Spleen (tissue), 11 donors: ENCODE measurements around the gene ZFYVE28. TPM values are rescaled to one million over a fixed set of nuclear protein-coding genes. Genes with fewer than 3 reads are reported as not detected.

Source experiments
- DNase-seq: peaks from one replicate; pipeline ENCODE4 v3.0.0-alpha.2; 2020
- H3K27ac ChIP-seq, 8 donors: fragments of 200-600 bp; sonication (generic) in 7 of 8; 1 replicate in 4 of 8; 2 replicates in 4 of 8; pipeline versions ENCODE4 v1.5.0 to v1.8.0; 2016 to 2021; ENCODE audit warnings: inconsistent platforms in 4 of 8, mild to moderate bottlenecking in 4 of 8, moderate library complexity in 1 of 8
- H3K27me3 ChIP-seq, 7 donors: fragments of 200-600 bp; sonication (generic) in 6 of 7; replicated peaks in 1 of 7; 1 replicate in 4 of 7; 2 replicates in 3 of 7; pipeline versions ENCODE4 v1.5.0 to v1.8.0; 2016 to 2021; ENCODE audit warnings: inconsistent platforms in 3 of 7, mild to moderate bottlenecking in 1 of 7
- H3K36me3 ChIP-seq, 6 donors: fragments of 200-600 bp; sonication (generic) in 5 of 6; 1 replicate in 4 of 6; 2 replicates in 2 of 6; pipeline versions ENCODE4 v1.5.0 to v1.8.0; 2016 to 2021; ENCODE audit warnings: inconsistent platforms in 2 of 6
- H3K4me1 ChIP-seq, 6 donors: fragments of 200-600 bp; sonication (generic) in 5 of 6; 1 replicate in 3 of 6; 2 replicates in 3 of 6; pipeline versions ENCODE4 v1.5.0 to v1.8.0; 2016 to 2021; ENCODE audit warnings: inconsistent platforms in 3 of 6
- H3K4me3 ChIP-seq, 8 donors: fragments of 200-600 bp; sonication (generic) in 7 of 8; 1 replicate in 4 of 8; 2 replicates in 4 of 8; pipeline versions ENCODE4 v1.5.0 to v1.8.0; 2016 to 2021; ENCODE audit warnings: inconsistent platforms in 4 of 8, mild to moderate bottlenecking in 4 of 8, moderate library complexity in 2 of 8
- H3K9me3 ChIP-seq, 8 donors: fragments of 200-600 bp; sonication (generic) in 7 of 8; 1 replicate in 4 of 8; 2 replicates in 4 of 8; pipeline versions ENCODE4 v1.5.0 to v1.8.0; 2016 to 2021; ENCODE audit warnings: inconsistent platforms in 4 of 8
- CTCF ChIP-seq, 11 experiments: fragments of 200-600 bp in 7 of 11; fragments of 450-650 bp in 4 of 11; sonication (generic) in 4 of 11; IDR thresholded peaks in 8 of 11; conservative IDR thresholded peaks in 3 of 11; 1 replicate in 7 of 11; 2 replicates in 4 of 11; pipeline versions ENCODE4 v1.4.0 to v1.8.0; 2016 to 2021; ENCODE audit warnings: antibody characterized with exemption in 11 of 11, inconsistent platforms in 4 of 11, mild to moderate bottlenecking in 1 of 11
- POLR2A ChIP-seq, 3 donors: fragments of 450-650 bp; IDR thresholded peaks; one replicate each; pipeline ENCODE4 v1.5.1; 2017; ENCODE audit warnings: antibody characterized with exemption in 3 of 3, mild to moderate bottlenecking in 1 of 3
- POLR2AphosphoS5 ChIP-seq, 3 donors: sonication (generic); formaldehyde crosslinking; IDR thresholded peaks; one replicate each; pipeline ENCODE4 v1.5.1; 2017; ENCODE audit warnings: antibody characterized with exemption in 3 of 3
- WGBS, 5 donors: extraction: QIAGEN DNeasy Blood & Tissue Kit in 3 of 5; methylation state at CpG; one replicate each; pipeline versions ENCODE4 v1.1.5 to v1.1.7; 2013 to 2018; 5-methylcytosine and 5-hydroxymethylcytosine counted together
- intact Hi-C: fragments of 100-400 bp; cut with DNase I; formaldehyde crosslinking; loops from one replicate; pipeline ENCODE4 v1.15.0; 2023; ENCODE audit warnings: low total_unique reads
- polyA plus RNA-seq, 3 donors: library from polyadenylated mRNA; stranded (reverse); fragments of 200-250 nt; gene quantifications; one replicate each; pipeline ENCODE4 v1.2.1, GENCODE V29; 2013
- total RNA-seq, 7 donors: library from RNA; depleted of rRNA in 3 of 7; stranded (reverse); fragments of >200 nt in 3 of 7; fragmentation: NEBNext Ultra II Directional in 4 of 7; extraction: Animal tissue kit (Norgen Biotek cat#: 25700) in 4 of 7; gene quantifications; one replicate each; pipeline versions ENCODE4 v1.1.0 to v1.2.1, GENCODE V29; 2016 to 2021
- donor health status: healthy with polysubstance abuse.
- donor health status: DM: no; HTN: no; CAD: no; lungs with moderate emphysema.
- donor health status: DM: no; HTN: no; CAD: no.
- donor health status: Bipolar disorder and iron deficiency.
- donor health status: healthy.
- donor health status: DM: no; HTN: no; CAD: no.
- donor health status: DM: yes; HTN: yes; CAD: no.

ZFYVE28 gene
- total and polyA plus RNA-seq, 10 donors, result 2.7 to 31.3 (median 12.6) TPM

DNA sequence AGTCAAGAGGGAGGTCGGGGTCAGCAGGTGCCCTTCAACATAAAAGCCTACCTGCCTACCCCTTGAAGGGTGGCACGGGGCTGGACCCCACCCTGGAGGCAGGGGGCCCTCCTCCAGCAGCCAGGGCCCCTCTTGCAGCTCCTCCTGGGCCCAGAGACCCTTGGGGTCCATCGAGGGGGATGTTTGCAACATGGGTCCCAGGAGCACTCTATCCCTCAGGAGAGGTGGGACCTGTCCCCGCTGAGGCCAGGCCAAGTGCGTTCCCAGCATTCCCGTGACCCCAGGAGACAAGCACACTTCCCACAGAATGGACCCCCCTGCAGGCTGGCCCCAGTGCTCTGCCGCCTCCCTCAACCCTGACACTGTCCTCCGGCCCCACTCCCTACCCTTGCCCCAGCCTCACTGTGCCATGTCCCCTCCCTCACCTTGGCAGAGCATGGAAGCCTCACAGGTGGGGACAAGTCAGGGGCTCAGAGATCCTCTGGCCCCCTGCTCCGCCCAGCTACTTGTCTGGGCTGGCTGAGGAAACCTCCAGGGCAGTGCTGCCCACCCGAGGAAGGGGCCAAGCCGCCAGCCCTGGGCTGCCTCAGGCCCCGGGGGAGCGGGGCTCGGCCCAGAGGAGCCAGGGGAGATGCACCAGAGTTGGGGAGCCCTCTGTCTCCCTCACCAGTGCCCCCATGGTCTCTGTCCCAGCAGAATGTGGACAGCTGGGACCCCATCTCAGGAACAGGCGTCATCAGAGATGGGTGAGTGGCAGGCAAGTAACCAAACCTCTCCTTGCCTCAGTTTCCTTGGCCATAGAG is 158.7 kb downstream of the ZFYVE28 start:
- H3K27ac ChIP-seq, result peak overlapping the region; percentile 47 to 99 (median 98)
- no peaks in the 10 kb centered on the region for H3K27me3 ChIP-seq
- intact Hi-C loops, result loop anchor here (10.0 kb wide), 1 partner anchor 155 kb away; the partner anchor contains the start of genes CFAP99 and ZFYVE28
- no peaks in the 10 kb centered on the region for H3K9me3 ChIP-seq
- peaks cover 51 to 86% (median 81%) of the 10 kb centered on the region in 6 donors for H3K4me1 ChIP-seq
- 70 to 93% (median 84%) methylated on average over 8 to 15 of the region's 15 CpGs for WGBS, 5 donors
- peaks cover 0 to 56% (median 22%) of the 10 kb centered on the region in 6 donors for H3K36me3 ChIP-seq
- DNase-seq, result peak; percentile 78
- TF ChIP-seq POLR2AphosphoS5 (IDR thresholded peaks at IDR 0.05) (no peak), POLR2A (IDR thresholded peaks at IDR 0.05) (no peak), CTCF (IDR thresholded peaks at IDR 0.05 in 8 of 11, conservative IDR thresholded peaks at IDR 0.05 in 3 of 11) (no peak)
- H3K4me3 ChIP-seq, result peak overlapping the region in 7 of 8 donors; percentile 93 to 99 (median 98)

- no peaks in the 10 kb centered on the region for H3K9me3 ChIP-seq
- peak overlapping the region; percentile 11 to 99 (median 98) for H3K27ac ChIP-seq
- intact Hi-C loops, result no loop called here
- no peaks in the 10 kb centered on the region for H3K27me3 ChIP-seq
- TF ChIP-seq POLR2AphosphoS5 (IDR thresholded peaks at IDR 0.05) (peak in 1 of 3 donors; percentile 4), POLR2A (IDR thresholded peaks at IDR 0.05) (no peak), CTCF (IDR thresholded peaks at IDR 0.05 in 8 of 11, conservative IDR thresholded peaks at IDR 0.05 in 3 of 11) (no peak)
- peaks cover 51 to 87% (median 84%) of the 10 kb centered on the region in 6 donors for H3K4me1 ChIP-seq
- peaks cover 0 to 62% (median 26%) of the 10 kb centered on the region in 6 donors for H3K36me3 ChIP-seq
- 75 to 84% (median 82%) methylated on average over 8 to 13 of the region's 13 CpGs for WGBS, 5 donors
- peak overlapping the region in 4 of 8 donors; percentile 96 to 99 (median 98) for H3K4me3 ChIP-seq
- no peak for DNase-seq
Measured at GRCh38 chr4:2259036-2259540, 159.4 kb downstream of the ZFYVE28 start.

DNA sequence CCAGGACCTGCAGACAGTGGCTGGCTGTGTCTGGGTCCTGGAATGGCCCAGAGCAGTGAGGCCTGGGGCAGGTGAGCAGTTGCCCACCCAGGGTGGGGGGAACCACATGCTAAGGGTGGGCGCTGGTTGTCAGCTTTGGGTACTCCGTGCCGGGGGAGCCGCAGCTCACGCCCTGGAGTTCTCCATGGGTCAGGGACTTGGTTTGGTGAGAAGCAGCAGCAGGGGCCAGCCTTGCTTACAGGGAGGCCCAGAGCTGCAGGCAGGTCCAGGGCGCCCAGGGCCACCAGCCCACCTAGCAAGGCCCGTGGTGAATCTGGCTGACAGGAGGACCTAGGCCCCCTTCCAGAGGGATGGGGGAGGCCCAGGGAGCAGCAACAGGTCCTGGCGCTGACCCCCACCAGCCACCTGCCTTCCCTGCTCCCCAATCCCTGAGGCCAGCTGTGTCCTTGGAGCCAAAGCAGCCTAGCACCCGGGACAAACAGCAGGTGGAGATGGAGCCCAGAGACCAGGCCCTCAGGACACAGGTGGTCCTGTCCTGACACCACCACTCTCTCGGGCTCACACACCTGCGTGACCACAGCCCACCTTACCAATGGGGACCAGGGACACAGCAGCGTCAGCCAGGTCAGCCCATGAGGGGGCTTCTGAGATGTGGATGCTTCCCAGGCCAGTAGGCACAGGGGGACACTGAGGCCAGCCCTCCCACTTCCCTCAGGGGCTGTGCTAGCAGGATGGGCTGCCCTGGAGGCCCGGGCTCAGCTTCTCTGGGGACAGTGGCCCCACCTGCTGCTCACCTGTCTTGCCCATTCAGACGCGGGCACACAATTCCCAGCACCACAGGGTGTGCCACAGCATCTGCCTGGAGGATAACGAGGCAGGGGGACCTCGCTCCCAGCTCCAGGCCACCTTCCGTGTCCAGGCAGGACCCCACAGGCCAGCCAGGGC is 160.1 kb downstream of the ZFYVE28 start:
- no peaks in the 10 kb centered on the region for H3K27me3 ChIP-seq
- intact Hi-C loops, result no loop called here
- 81 to 92% (median 89%) methylated on average over 12 to 18 of the region's 18 CpGs for WGBS, 5 donors
- peaks cover 48 to 87% (median 80%) of the 10 kb centered on the region in 6 donors for H3K4me1 ChIP-seq
- TF ChIP-seq POLR2AphosphoS5 (IDR thresholded peaks at IDR 0.05) (peak in 1 of 3 donors; percentile 35), POLR2A (IDR thresholded peaks at IDR 0.05) (no peak)
- no peaks in the 10 kb centered on the region for H3K9me3 ChIP-seq
- peak overlapping the region in 3 of 8 donors; percentile 96 to 99 (median 99) for H3K4me3 ChIP-seq
- H3K27ac ChIP-seq, result peak overlapping the region; percentile 29 to 99 (median 98)
- peaks cover 0 to 69% (median 33%) of the 10 kb centered on the region in 6 donors for H3K36me3 ChIP-seq
- peak; percentile 79 for DNase-seq

- no peak for TF ChIP-seq CTCF (IDR thresholded peaks at IDR 0.05 in 8 of 11, conservative IDR thresholded peaks at IDR 0.05 in 3 of 11)
- TF ChIP-seq POLR2AphosphoS5 (IDR thresholded peaks at IDR 0.05), result peak in 2 of 3 donors; percentile 5 to 6
- TF ChIP-seq POLR2A (IDR thresholded peaks at IDR 0.05), result no peak
- peak; percentile 76 for DNase-seq
- H3K27me3 ChIP-seq, result no peaks in the 10 kb centered on the region
- H3K4me1 ChIP-seq, result peaks cover 42 to 86% (median 75%) of the 10 kb centered on the region in 6 donors
- H3K4me3 ChIP-seq, result peak overlapping the region in 2 of 8 donors; percentile 23 to 45
- WGBS, 5 donors, result 74 to 89% (median 80%) methylated on average over 4 to 14 of the region's 14 CpGs
- intact Hi-C loops, result no loop called here
- H3K36me3 ChIP-seq, result peaks cover 0 to 78% (median 39%) of the 10 kb centered on the region in 6 donors
- peak overlapping the region; percentile 29 to 99 (median 98) for H3K27ac ChIP-seq
- H3K9me3 ChIP-seq, result no peaks in the 10 kb centered on the region
Measured at GRCh38 chr4:2257361-2258081, 160.9 kb downstream of the ZFYVE28 start.
